C4-2B (cell line): Measurements from ENCODE around the gene IRAK4.

Experiments
- H3K27ac ChIP-seq: fragments of 450-650 bp; 2 replicates; pipeline ENCODE4 v1.5.1; 2017
- CTCF ChIP-seq: fragments of 450-650 bp; conservative IDR thresholded peaks from 2 replicates; pipeline ENCODE4 v1.5.1; 2017; ENCODE audit warnings: mild to moderate bottlenecking
- ZFX ChIP-seq: fragments of 450-650 bp; IDR thresholded peaks from 2 replicates; pipeline ENCODE4 v1.6.1; 2017

Gene IRAK4

GRCh38 chr12:43805149-43805859 lies 46.6 kb downstream of the IRAK4 start:
- peak overlapping the region; percentile 89 for H3K27ac ChIP-seq
- TF ChIP-seq ZFX, result no peak
- no peak for TF ChIP-seq CTCF

DNA sequence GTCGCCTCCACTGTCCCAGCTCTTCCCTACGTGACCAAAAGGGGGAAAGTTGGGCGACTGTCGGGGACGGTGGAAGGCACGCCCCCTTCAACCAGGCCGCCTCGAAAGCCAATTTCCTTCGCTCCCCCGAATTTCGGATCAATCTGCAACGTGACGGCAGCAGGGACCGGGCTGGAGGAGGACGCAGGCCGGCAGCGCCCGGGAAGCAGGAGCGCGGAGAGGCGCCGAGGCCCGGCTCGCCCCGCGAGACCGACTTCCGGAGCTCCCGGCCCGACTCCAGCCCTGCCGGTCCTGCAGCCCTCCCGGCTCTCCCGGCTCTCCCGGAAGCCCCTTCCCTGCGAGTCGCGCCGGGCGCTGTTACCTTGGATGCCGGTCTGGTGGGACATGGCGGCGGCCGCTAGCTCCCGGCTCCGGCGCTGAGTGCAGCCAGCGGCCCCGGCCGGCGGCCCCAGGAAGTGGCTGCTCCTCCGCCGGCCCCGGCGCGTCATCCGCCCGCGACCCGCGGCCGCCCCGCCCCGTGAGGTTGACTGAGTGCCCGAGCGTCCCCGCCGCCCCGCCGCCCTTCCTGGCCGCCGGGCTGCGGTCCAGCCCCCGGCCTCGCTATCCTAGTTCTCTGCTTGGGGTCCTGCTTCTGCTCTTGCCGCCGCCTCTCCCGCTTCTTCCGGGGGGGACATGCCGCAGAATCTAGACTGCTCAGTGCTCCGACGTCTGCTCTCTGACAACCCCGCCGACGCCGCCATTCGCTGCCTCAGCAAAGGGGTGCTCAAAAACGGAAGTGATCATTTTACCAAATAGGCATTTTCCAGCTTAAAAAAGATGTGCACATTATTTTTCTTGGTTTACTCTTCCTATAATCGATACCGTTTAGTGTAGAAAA lies 47.3 kb downstream of the IRAK4 start, which contains the start of gene TWF1:
Gene TWF1, minus strand, starts transcription at position 458 of the 877 bp plus-strand sequence. Its CDS starts 72 bp downstream, at position 386.
- H3K27ac ChIP-seq, result peak within 1 kb of the TSS; percentile 89
- TF ChIP-seq ZFX, result peak; percentile 94
- TF ChIP-seq CTCF, result peak; percentile 37

DNA sequence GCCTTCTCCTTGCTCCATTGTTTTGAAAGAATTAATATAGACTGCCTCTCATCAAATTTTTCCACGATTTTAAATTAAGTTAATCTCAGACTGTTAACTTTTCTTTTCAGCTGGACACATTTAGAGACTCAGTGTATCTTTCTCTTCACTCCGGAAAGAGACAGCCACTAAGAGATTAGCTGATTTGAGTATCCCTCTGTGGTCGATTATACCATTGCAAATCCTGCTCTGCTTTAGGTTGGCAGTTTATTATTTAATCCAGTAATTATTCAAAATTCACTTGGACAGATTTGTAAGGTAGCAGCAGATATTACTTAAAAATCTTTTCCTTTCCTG lies 48.0 kb downstream of the IRAK4 start:
- TF ChIP-seq CTCF (no peak), ZFX (no peak)
- peak overlapping the region; percentile 89 for H3K27ac ChIP-seq

DNA sequence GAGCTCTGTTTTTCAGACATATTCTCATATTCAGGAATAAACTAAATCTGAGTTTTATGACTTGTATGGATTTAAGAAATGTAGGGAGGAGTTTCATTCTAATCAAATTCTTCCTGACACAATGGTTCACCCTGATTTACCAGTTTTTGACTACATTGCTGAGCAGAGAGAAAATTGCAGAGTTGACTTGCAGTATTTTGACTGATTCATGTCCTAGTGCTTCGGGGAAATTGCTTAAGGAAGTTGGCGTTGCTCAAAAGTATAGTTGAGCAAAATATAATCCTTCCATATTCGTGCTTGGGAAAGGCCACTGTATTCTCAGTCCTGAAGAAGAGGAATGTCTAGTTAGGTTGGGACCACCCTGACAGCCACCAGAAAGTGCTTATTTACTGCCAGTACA lies 48.6 kb downstream of the IRAK4 start:
- TF ChIP-seq CTCF (no peak), ZFX (no peak)
- no peak overlapping the region for H3K27ac ChIP-seq

DNA sequence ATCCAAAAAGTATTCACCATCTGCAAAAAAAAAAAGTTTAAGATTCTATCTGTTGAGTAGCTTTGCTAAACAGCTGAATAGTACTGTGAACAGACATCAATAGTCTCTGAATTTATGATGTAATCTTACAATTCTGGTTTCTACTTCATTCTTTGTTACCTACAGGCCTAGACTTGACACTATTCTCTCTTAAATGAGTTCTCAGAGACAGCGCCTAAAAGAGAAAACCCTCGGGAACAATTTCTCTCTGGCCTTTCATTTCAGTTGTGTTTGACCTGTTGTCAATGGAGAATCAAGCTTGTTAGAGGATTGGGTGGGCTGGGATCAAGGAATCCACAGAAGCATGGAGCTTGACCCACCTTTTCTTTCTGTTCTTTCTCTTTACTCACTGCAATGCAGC lies 53.3 kb downstream of the IRAK4 start:
- no peak for TF ChIP-seq ZFX

GRCh38 chr12:43812926-43813325 lies 54.2 kb downstream of the IRAK4 start:
- H3K27ac ChIP-seq, result no peak overlapping the region
- TF ChIP-seq ZFX (no peak), CTCF (no peak)

More for the DNA sequence above, 53.3 kb downstream of the IRAK4 start:
- H3K27ac ChIP-seq, result no peak overlapping the region

DNA sequence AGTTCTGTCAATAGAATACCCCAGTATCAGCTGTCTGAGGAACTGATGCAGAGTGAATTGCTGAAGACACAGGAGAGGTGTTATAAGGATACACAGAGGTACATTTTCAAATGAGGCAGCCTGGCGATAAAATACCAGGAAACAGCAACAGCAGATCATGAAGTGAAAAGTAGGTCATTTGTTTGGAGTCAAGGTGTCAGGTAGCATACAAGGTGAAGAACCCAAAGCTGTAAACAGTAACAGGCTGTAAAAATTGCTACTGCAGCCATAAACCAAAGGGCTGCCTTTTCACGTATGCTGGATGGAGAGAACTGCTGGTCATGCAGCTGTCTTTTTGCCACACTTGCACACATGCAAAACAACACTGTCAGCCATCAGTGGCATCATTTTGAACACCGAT lies 56.7 kb downstream of the IRAK4 start:
- TF ChIP-seq CTCF (no peak), ZFX (no peak)

More for the DNA sequence above, 56.7 kb downstream of the IRAK4 start:
- H3K27ac ChIP-seq, result no peak overlapping the region
